Hepatocyte (in vitro differentiated cells): ENCODE results near the gene PPHLN1.

Source experiments
- EZH2 ChIP-seq: fragments of 200-600 bp; sonication (generic); IDR thresholded peaks from 2 replicates; pipeline ENCODE4 v1.6.1; 2016; ENCODE audit warnings: antibody characterized with exemption, mild to moderate bottlenecking, borderline replicate concordance
- TF ChIP-seq, protein P1 (sequence below): fragments of 200-600 bp; sonication (generic); IDR thresholded peaks from 2 replicates; pipeline ENCODE4 v1.5.1; 2016; ENCODE audit warnings: antibody characterized with exemption, mild to moderate bottlenecking; ENCODE audit not compliant: poor library complexity

DNA sequence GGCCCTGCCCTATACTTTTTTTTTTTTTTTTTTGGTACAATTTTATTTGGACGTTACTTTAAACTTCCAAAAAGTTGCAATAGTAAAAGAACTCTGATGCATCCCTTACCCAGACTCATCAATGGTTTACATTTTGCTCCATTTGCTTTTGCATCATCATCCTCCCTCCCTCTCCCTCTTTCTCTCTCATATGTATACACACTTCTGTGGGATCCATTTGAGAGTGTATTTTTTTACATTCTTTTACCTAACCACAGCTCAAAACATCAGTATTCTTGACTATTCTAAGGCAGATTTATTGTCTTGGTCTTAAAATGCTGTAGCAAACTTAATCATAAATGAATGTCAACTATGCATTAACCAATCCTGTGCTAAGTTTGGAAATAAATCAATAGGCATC, 152.0 kb downstream of the PPHLN1 start:
- TF ChIP-seq, protein P1, sequence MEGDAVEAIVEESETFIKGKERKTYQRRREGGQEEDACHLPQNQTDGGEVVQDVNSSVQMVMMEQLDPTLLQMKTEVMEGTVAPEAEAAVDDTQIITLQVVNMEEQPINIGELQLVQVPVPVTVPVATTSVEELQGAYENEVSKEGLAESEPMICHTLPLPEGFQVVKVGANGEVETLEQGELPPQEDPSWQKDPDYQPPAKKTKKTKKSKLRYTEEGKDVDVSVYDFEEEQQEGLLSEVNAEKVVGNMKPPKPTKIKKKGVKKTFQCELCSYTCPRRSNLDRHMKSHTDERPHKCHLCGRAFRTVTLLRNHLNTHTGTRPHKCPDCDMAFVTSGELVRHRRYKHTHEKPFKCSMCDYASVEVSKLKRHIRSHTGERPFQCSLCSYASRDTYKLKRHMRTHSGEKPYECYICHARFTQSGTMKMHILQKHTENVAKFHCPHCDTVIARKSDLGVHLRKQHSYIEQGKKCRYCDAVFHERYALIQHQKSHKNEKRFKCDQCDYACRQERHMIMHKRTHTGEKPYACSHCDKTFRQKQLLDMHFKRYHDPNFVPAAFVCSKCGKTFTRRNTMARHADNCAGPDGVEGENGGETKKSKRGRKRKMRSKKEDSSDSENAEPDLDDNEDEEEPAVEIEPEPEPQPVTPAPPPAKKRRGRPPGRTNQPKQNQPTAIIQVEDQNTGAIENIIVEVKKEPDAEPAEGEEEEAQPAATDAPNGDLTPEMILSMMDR: no peak
- TF ChIP-seq EZH2: no peak
